OCI-LY3 (cell line): ENCODE data around the gene BACH2.

Experiments used
- EZH2phosphoT487 ChIP-seq: fragments of 200-600 bp; shearing (Covaris generic); IDR thresholded peaks from 2 replicates; pipeline ENCODE4 v1.6.1; 2018; ENCODE audit warnings: antibody characterized with exemption, mixed run types, low read depth
- TF ChIP-seq, protein P1 (sequence below): fragments of 200-600, 300-600 bp; sonication (generic); IDR thresholded peaks from 2 replicates; pipeline ENCODE4 v1.5.1; 2014; ENCODE audit warnings: antibody characterized with exemption, low read length, low read depth

DNA sequence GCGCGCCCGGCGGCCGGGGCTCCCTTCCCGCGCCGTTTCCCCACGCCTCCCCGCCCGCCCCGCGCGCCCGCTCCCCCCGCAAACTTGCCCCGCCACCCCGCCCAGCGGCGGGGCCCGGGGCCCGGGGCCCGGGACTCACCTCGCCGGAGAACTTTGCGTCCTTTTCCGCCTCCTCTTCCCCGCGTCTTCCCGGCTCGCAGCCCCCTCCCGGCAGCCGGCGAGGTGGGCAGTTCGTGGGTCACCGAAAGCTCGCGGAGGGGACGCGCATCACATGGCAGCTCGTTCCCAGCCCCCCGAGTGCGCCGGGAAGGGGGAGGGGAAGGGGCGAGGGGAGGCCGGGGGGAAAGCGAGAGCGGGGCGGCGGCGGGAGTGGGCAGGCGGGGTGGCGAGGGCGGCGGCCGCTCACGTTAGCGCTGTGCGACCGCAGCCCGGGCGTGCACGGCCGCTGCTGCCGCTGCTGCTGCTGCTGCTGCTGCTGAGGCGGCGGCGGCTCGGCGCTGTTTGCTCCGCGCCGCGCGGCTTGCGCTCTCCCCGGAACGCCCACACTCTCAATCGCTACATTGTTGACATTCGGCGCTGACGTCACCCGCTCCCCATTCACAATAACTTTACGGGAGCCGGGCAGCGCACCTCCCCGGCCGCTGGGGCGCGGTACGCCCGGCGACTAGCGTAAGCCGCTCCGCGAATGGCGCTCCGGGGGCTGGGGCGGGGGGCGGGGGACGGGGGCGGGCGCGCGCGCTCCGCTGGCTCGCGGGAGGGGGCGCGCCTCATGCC lies at the start of gene BACH2:
- TF ChIP-seq, protein P1, sequence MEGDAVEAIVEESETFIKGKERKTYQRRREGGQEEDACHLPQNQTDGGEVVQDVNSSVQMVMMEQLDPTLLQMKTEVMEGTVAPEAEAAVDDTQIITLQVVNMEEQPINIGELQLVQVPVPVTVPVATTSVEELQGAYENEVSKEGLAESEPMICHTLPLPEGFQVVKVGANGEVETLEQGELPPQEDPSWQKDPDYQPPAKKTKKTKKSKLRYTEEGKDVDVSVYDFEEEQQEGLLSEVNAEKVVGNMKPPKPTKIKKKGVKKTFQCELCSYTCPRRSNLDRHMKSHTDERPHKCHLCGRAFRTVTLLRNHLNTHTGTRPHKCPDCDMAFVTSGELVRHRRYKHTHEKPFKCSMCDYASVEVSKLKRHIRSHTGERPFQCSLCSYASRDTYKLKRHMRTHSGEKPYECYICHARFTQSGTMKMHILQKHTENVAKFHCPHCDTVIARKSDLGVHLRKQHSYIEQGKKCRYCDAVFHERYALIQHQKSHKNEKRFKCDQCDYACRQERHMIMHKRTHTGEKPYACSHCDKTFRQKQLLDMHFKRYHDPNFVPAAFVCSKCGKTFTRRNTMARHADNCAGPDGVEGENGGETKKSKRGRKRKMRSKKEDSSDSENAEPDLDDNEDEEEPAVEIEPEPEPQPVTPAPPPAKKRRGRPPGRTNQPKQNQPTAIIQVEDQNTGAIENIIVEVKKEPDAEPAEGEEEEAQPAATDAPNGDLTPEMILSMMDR: no peak
- TF ChIP-seq EZH2phosphoT487: no peak
